OCI-LY1 (cell line): Measurements from ENCODE around the gene ASB7.

Experiments
- CTCF ChIP-seq: fragments of 200-600 bp; sonication (generic), shearing (Covaris generic); IDR thresholded peaks from 2 replicates; pipeline ENCODE4 v1.5.1; 2017; ENCODE audit warnings: mild to moderate bottlenecking, antibody characterized with exemption, low read length, moderate library complexity, mixed read lengths
- EZH2 ChIP-seq: fragments of 200-600 bp; sonication (generic), shearing (Covaris generic); IDR thresholded peaks from 2 replicates; pipeline ENCODE4 v1.8.0; 2017; ENCODE audit warnings: borderline replicate concordance, mixed run types, mild to moderate bottlenecking, antibody characterized with exemption, low read length, moderate library complexity, mixed read lengths

- TF ChIP-seq EZH2, result no peak
- no peak for TF ChIP-seq CTCF
These were observed 70.6 kb downstream of the ASB7 start for GRCh38 chr15:100672959-100673358.
